ENCODE data around the gene PRDM4.

DNA sequence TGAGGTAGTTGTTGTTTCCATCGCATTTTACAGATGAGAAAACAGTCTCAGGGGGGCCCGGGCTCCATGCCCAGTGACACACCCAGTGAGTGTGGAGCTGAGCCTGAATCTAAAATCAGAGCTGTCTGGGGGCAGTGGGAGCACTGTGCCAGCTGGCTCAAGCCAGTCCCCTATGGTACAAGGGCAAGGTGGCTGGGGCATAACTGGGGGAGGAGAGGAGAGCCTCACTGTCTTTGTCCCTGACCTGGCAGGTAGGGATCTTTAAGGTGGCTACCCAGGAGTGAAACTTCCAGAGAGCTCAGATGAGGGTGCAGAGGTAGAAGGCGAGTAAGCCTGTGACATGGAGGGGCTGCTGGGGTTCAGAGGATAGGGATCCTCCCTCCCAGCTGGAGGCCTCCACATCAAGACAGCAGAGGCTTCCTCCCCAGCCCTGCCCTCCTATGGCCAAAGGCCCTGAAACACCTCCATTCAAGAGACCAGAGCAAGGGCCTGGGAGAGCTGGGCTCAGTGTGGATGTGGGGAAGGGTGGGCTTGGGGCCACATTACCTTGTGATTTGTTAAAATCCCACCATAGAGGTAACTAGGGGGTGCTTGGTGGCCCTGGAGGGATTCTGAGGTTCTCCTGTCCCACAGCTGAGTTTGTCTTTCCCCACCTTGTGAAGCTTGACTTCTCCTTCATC lies 46.7 kb upstream of the PRDM4 start:
- no peak for TF ChIP-seq TAF1 (IDR thresholded peaks at IDR 0.05; ENCODE audit: borderline replicate concordance, low read depth, low read length)
- no peak for TF ChIP-seq POLR2AphosphoS5 (IDR thresholded peaks at IDR 0.05; ENCODE audit: low read depth, low read length)
